ENCODE results near the gene TMEM41A.

Gene TMEM41A

DNA sequence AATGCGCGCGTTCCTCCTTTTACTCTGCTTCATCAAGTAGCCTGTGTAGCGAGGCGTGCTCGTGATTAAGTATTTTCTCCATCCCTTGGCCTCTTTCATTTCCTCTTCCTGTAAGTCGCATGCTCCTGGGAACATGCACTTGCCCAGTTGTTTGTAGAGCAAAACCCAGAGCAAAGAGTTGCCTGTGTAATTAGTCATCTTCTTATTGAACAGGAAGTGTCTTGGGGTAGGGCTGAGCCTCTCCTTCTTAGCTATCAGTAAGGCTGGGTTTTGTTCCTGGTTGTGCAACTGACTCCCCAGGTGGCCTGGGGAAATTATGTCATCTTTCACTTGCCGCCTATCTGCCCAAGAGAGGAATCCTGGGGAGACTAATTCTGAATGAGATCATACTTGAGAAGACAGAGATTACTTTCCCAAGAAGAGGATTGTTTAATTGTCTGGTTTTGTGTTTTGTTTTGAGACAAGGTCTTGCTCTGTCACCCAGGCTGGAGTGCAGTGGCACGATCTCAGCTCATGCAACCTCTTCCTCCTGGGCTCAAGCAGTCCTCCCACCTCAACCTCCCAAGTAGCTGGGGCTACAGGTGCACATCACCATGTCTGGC, 38.6 kb upstream of the TMEM41A start:
- Histone ChIP-seq H3K4me2 (ENCODE audit: low read length) (no peak overlapping the region), H3K9me3 (ENCODE audit: low read length) (no peaks in the 10 kb centered on the region), H3K79me2 (ENCODE audit: insufficient read depth, low read length) (no peaks in the 10 kb centered on the region), H3K36me3 (ENCODE audit: insufficient read depth, low read length) (no peaks in the 10 kb centered on the region), H4K20me1 (ENCODE audit: insufficient read depth, low read length) (no peaks in the 10 kb centered on the region), H3K27ac (ENCODE audit: low read depth, low read length, poor library complexity, severe bottlenecking) (no peak overlapping the region), H2AFZ (ENCODE audit: low read length) (no peak overlapping the region), H3K27me3 (ENCODE audit: insufficient read depth, low read length) (no peaks in the 10 kb centered on the region; the same call in 1 of the 2 replicates), H3F3A (ENCODE audit: insufficient read depth, low read length) (no peaks in the 10 kb centered on the region), H3K9me2 (ENCODE audit: low read depth, low read length) (peaks cover 2% of the 10 kb centered on the region; the same call in 1 of the 2 replicates), H3K9ac (ENCODE audit: low read length) (no peak overlapping the region), H3K4me3 (ENCODE audit: low read depth, low read length, poor library complexity, severe bottlenecking) (no peak overlapping the region), H3K4me1 (ENCODE audit: insufficient read depth, low read length, severe bottlenecking) (no peaks in the 10 kb centered on the region)
- TF ChIP-seq EZH2 (IDR thresholded peaks at IDR 0.05; ENCODE audit: borderline replicate concordance, low read length) = no peak
- no peak for TF ChIP-seq CTCF (IDR thresholded peaks at IDR 0.05; ENCODE audit: low read length)

GRCh38 chr3:185534511-185534910, 35.7 kb upstream of the TMEM41A start:
- H2AFZ ChIP-seq (ENCODE audit: low read length) = no peak overlapping the region
- no peaks in the 10 kb centered on the region for H3K9me3 ChIP-seq (ENCODE audit: low read length)
- no peaks in the 10 kb centered on the region for H3K79me2 ChIP-seq (ENCODE audit: insufficient read depth, low read length)
- no peak overlapping the region for H3K4me3 ChIP-seq (ENCODE audit: low read depth, low read length, poor library complexity, severe bottlenecking)
- no peaks in the 10 kb centered on the region; the same call in 1 of the 2 replicates for H3K27me3 ChIP-seq (ENCODE audit: insufficient read depth, low read length)
- TF ChIP-seq CTCF (IDR thresholded peaks at IDR 0.05; ENCODE audit: low read length) (no peak), EZH2 (IDR thresholded peaks at IDR 0.05; ENCODE audit: borderline replicate concordance, low read length) (no peak)
- H4K20me1 ChIP-seq (ENCODE audit: insufficient read depth, low read length) = no peaks in the 10 kb centered on the region
- no peaks in the 10 kb centered on the region for H3K36me3 ChIP-seq (ENCODE audit: insufficient read depth, low read length)
- no peak overlapping the region for H3K27ac ChIP-seq (ENCODE audit: low read depth, low read length, poor library complexity, severe bottlenecking)
- H3K4me2 ChIP-seq (ENCODE audit: low read length) = no peak overlapping the region
- no peaks in the 10 kb centered on the region for H3K4me1 ChIP-seq (ENCODE audit: insufficient read depth, low read length, severe bottlenecking)
- H3F3A ChIP-seq (ENCODE audit: insufficient read depth, low read length) = no peaks in the 10 kb centered on the region
- peaks cover 2% of the 10 kb centered on the region; the same call in 1 of the 2 replicates for H3K9me2 ChIP-seq (ENCODE audit: low read depth, low read length)
- H3K9ac ChIP-seq (ENCODE audit: low read length) = no peak overlapping the region

GRCh38 chr3:185532901-185533300, 34.1 kb upstream of the TMEM41A start:
- no peaks in the 10 kb centered on the region for H3K36me3 ChIP-seq (ENCODE audit: insufficient read depth, low read length)
- no peaks in the 10 kb centered on the region; the same call in 1 of the 2 replicates for H3K27me3 ChIP-seq (ENCODE audit: insufficient read depth, low read length)
- no peaks in the 10 kb centered on the region for H3F3A ChIP-seq (ENCODE audit: insufficient read depth, low read length)
- no peak overlapping the region for H3K4me2 ChIP-seq (ENCODE audit: low read length)
- no peaks in the 10 kb centered on the region for H3K9me2 ChIP-seq (ENCODE audit: low read depth, low read length)
- H3K27ac ChIP-seq (ENCODE audit: low read depth, low read length, poor library complexity, severe bottlenecking) = no peak overlapping the region
- no peaks in the 10 kb centered on the region for H3K79me2 ChIP-seq (ENCODE audit: insufficient read depth, low read length)
- TF ChIP-seq CTCF (IDR thresholded peaks at IDR 0.05; ENCODE audit: low read length) (no peak), EZH2 (IDR thresholded peaks at IDR 0.05; ENCODE audit: borderline replicate concordance, low read length) (no peak)
- no peaks in the 10 kb centered on the region for H3K9me3 ChIP-seq (ENCODE audit: low read length)
- H3K9ac ChIP-seq (ENCODE audit: low read length) = no peak overlapping the region
- no peak overlapping the region for H3K4me3 ChIP-seq (ENCODE audit: low read depth, low read length, poor library complexity, severe bottlenecking)
- H2AFZ ChIP-seq (ENCODE audit: low read length) = no peak overlapping the region
- H3K4me1 ChIP-seq (ENCODE audit: insufficient read depth, low read length, severe bottlenecking) = no peaks in the 10 kb centered on the region
- H4K20me1 ChIP-seq (ENCODE audit: insufficient read depth, low read length) = no peaks in the 10 kb centered on the region

Measured in OCI-LY1 (cell line).